Measurements from ENCODE around the gene TSPAN6.

The TSPAN6 gene

DNA sequence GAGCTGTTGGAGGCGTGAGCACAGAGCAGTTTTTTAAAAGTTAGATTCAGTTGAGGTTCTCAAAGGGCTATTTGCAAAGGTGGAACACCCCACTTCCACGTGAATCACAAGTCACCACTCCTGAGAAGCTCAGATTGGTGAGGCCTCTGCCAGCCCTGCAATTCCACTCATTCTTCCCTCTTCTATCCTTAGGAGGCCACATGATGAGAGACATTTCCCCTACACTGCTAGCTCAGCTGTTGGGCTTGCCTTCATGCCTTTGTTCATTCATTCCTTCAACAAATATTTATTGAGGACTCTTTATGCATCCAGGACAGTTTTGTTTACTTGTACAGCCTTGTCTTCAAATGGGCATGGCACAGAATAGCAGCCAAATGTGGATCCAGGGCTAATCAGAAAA is 11.1 kb upstream of the TSPAN6 start:
- no peak for DNase-seq (ENCODE audit: low read depth, low spot score)

GRCh38 chrX:100647095-100647494 is 10.5 kb upstream of the TSPAN6 start:
- DNase-seq (ENCODE audit: low read depth, low spot score), result peak; percentile 47

- DNase-seq (ENCODE audit: low read depth, low spot score), result no peak
These were observed 8.5 kb upstream of the TSPAN6 start for GRCh38 chrX:100645106-100645505.

GRCh38 chrX:100643956-100644860 is 7.6 kb upstream of the TSPAN6 start, which contains the start of gene SRPX2:
Gene SRPX2, plus strand, starts transcription at chrX:100644199. Its CDS starts 2,124 bp downstream, at chrX:100646323.
- peak; percentile 27 for DNase-seq (ENCODE audit: low read depth, low spot score)

- no peak for DNase-seq (ENCODE audit: low read depth, low spot score)
These were observed 6.6 kb upstream of the TSPAN6 start for GRCh38 chrX:100643212-100643611.

GRCh38 chrX:100642290-100642689 is 5.7 kb upstream of the TSPAN6 start:
- no peak for DNase-seq (ENCODE audit: low read depth, low spot score)

GRCh38 chrX:100635989-100636320 is 651 bp downstream of the TSPAN6 start:
- DNase-seq (ENCODE audit: low read depth, low spot score), result no peak

DNA sequence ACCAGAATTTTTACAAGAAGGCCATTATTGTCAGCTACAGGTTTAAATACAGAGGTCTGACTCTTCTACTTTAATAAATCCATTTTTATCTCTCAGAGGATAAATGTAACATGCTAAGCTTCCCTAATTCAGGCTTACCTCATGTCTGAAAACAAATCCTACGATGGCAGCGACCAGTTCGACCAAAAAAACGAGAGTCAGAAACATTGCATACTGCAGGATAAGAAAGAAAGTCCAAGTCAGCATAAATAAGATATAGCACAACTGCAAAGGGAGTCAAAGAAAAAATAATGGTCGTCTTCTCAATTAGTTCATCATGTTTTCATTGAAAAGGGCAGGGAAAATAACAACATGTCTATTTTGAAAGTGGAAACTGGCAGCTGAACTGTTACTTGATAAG is 1.6 kb downstream of the TSPAN6 start:
- DNase-seq (ENCODE audit: low read depth, low spot score), result no peak

DNA sequence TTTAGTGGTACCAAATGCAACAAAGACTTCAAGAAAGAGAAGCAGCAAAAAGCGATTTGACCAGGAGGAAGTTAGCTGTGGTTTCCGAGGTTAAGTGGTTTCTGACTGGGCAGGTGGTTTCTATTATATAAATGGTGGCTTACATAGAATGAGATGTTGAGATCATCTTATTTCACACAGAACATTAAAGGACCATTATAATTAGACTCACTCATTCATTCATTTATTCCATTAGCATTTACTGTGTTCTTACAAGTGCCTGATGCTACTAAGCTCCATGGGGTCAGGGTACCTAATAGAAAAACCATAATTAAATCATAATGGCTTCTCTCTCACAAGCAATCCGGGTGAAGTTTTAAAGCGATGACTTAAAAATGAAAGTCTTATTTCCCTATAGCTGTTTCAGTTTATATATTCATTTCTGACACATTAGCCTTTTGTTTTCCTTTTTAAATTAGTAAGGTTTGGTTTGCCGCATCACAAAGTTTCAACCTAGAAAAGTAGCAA is 10.6 kb downstream of the TSPAN6 start:
- DNase-seq (ENCODE audit: low read depth, low spot score), result no peak

DNA sequence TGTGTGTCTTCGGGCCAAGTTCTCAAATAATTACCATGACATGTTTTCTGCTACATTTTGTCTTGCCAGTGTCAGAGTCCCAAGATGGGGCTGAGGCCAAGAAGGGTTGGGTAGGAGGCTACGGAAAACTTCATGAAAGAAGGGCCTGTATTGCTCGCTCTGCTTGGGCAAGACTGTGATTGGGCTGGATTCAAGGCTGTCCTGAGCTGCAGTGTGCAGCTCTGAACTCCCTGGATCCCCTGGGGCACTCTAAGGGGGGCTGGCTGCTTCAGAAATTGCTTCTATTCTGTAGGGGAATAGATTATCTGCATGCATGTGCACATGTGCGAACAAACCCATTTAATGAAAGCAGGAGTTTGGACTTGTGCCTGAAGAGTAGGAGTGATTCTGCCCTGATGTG is 13.6 kb downstream of the TSPAN6 start:
- no peak for DNase-seq (ENCODE audit: low read depth, low spot score)

DNA sequence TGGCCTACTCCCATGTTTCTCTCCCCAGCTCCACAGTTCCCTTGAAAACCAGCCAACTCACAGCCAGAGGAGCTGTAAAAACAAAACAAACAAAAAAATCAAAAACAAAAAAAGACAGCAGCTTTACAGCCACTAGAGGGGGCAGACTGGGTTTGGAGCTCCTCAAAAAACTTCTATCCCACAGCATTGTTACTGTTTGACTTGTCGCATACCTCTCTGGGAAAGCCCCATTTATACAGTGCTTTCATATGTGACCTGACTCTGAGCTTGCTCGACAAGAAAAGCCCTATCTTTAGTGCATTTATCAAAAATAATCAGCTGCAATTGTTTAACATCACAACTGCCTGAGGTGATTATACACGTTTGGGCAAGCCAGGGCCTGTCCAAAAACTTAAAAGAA is 21.6 kb downstream of the TSPAN6 start:
- no peak for DNase-seq (ENCODE audit: low read depth, low spot score)

DNA sequence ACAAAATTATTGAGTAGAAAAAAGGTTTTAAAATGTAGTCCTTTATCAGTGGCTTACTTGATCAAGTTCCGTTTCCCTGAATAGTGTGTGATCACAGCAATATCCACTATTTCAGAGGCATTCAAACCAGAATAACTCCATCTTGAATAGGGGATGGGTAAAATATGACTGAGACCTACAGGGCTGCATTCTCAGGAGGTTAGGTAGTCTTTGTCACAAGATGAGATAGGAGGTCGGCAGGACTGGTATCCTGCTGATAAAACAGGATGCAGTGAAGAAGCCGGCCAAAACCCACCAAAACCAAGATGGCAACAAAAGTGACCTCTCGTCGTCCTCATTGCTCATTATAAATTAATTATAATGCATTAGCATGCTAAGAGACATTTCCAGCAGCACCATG is 24.7 kb downstream of the TSPAN6 start:
- DNase-seq (ENCODE audit: low read depth, low spot score), result no peak

DNA sequence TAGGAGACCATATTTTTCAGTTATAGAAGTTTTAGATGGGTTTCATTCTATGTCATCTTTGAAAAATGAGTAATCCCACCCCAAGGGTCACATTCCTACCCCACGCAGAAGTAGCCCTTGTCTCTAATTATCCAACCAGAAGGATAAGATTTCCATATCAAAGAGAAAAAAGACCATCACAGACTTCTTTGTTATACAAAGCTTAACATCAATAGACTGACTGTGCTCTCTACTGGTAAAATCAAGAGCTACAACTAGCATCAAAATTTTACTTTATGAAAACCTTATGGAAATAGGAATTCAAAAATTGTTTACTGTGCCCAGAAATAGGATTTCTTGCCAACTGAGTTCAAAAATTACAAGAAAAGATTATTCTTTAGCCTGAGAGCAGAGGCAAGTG is 27.0 kb downstream of the TSPAN6 start:
- no peak for DNase-seq (ENCODE audit: low read depth, low spot score)

DNA sequence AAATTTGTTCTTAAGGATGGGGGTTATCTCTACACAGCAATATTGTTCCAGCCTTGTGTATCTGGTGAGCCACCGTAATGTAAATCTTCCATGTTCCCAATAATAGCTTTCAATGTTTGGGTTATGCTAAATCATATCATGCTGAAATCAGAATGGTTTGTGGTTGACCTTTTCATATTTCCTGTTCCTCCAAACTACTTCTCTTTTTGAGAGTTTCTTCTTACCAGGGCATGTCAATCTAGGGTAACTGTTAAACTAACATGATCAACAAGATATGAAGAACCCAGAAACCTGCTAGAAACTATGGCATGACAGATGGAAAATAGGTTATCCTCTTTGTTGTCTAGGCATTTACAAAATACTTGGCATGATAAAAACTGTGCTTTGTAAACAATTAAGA is 29.9 kb downstream of the TSPAN6 start:
- no peak for DNase-seq (ENCODE audit: low read depth, low spot score)

- no peak for DNase-seq (ENCODE audit: low read depth, low spot score)
These were observed 35.8 kb downstream of the TSPAN6 start for GRCh38 chrX:100600758-100601157.

DNA sequence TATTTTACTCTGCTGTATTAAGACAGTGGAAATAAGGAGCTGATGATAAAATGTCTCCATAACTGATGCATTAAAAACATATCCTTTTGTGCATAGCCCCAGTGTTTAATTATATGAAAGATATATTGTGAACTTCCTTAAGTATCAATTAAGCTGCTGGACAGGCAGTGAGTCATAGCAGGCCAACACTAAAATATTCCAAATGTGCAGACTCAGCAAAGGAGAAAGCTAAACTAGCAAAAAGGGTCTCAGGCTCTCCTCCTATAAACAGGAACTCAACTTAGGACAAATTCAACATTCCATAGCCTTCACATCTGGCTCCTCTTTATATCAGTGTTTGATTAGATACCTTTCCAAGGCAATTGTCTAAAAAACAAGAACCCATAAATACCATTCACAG is 36.3 kb downstream of the TSPAN6 start:
- no peak for DNase-seq (ENCODE audit: low read depth, low spot score)

DNA sequence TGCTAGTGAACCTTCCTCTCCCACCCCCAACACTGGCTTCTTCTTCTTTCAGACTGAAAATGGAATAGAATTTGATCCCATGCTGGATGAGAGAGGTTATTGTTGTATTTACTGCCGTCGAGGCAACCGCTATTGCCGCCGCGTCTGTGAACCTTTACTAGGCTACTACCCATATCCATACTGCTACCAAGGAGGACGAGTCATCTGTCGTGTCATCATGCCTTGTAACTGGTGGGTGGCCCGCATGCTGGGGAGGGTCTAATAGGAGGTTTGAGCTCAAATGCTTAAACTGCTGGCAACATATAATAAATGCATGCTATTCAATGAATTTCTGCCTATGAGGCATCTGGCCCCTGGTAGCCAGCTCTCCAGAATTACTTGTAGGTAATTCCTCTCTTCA is 37.1 kb downstream of the TSPAN6 start:
- no peak for DNase-seq (ENCODE audit: low read depth, low spot score)

DNA sequence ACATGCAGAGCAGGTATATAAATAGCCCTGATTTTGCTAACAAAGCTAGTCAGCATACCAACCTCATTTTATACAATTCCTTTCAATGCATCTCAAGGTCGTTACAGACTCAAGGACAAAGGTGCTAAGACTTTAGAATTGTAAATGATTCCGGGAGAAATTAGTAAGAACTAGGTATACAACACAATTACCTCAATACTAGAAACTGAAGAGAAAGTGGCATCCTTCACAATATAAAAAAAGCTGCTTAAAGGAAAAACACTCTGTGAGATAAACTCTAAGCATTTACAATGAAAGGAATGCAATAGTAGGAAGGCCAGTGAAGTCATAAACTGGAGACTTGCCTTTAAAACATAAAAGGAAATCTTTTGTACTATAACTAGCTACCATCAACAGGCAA is 40.0 kb downstream of the TSPAN6 start:
- DNase-seq (ENCODE audit: low read depth, low spot score), result no peak

DNA sequence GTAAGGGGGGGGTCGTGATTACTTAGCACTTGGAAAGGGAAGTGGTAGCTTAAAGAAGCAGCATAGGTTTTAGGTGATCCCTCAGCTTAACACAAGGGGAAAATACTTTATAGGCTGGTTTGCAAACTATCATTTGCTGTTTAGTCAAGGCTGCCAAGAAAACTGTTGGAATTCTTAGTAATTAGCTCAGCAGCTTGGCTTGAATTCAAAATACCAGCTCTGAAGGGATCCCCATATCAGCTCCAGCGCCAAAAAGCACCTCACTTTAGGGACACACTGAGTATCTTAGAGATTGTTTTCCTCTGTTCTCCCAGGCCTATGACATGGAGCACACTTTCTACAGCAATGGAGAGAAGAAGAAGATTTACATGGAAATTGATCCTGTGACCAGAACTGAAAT is 43.0 kb downstream of the TSPAN6 start:
- DNase-seq (ENCODE audit: low read depth, low spot score), result no peak

- DNase-seq (ENCODE audit: low read depth, low spot score), result no peak
These were observed 43.5 kb downstream of the TSPAN6 start for GRCh38 chrX:100593126-100593525.

DNA sequence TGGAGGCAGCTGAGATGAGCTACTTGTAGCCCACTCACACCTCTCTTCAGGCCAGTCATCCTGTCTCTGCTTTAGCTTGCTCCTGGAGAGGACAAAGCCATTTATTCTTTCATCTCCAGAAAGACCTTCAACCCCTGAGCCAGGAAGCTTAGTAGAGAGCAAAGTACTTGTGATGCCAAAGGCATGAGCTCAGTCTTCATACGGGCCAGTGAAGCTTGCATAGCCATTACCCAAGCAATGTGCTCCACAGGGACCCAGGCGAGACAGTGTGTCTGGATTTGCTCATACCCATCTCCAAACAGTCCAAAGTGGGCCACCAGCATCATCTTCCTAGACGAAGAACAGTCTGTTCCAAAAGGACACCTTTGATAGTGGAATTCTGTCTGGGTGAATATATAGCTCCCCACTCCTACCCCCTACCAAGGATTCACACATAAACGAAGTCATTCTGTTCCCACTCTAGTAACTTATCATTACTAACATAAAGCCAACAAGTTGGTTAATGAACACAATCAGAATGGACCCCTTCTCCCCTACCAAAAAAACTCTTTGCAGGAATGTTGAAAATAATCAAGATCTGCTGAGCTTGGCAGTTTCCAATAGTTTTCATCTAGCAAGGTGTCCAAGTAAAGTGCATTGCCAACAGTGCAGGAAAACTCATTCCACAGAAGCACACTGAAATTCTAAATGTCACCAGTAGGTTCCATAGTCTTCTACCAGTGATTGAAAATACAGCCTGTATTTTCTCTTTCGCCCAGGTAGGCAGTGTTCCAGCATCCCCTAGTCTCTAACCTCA is 45.2 kb downstream of the TSPAN6 start:
- DNase-seq (ENCODE audit: low read depth, low spot score), result no peak

- DNase-seq (ENCODE audit: low read depth, low spot score), result no peak
These were observed 48.7 kb downstream of the TSPAN6 start for GRCh38 chrX:100587861-100588260.

DNA sequence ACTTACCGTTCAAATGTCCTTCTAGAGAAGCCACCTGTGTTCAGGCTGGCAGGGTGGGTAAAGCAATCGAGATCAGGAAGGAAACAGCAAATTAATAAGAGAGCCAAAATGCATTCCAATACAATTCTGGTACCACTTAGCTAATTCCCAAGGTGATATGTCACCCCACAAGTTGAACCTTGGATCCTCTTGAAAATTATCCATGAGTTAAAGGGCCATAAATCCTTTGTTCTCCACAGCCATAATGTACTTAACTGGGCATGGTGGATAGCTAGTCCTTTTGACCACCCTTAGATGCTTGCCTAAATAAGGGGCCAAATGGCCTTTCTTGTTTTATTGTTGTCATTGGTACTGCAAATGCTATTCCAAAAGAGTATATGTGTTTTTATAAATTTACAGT is 49.9 kb downstream of the TSPAN6 start:
- no peak for DNase-seq (ENCODE audit: low read depth, low spot score)
